Measurements from ENCODE around the gene DNAJC27. TPM values are rescaled to one million over a fixed set of nuclear protein-coding genes. Genes with fewer than 3 reads are reported as not detected.

DNAJC27 gene
- total RNA-seq, 1 experiment from 2014 or later, result 2.0 TPM

DNA sequence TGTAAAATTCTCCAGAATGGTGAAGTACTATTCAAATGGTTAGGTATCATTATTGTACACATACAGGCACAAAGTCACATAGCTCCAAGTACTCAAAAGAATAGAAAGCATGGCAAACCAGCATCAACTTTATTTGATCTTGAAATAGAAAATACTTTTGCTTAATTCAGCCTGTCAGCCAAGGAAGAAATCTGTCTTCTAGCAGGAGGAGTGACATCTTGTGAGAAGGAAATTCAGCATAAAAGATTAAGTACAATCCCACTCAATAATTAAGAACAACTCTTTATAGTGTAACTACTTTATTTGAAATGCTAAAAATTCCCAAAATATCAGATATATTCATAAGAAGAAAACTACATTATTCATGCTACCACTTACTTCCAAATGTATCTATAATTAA is 15.8 kb downstream of the DNAJC27 start:
- Histone ChIP-seq H3K9ac (ENCODE audit: low read length) (no peak overlapping the region), H3K36me3 (ENCODE audit: low read depth, low read length) (peaks cover 27% of the 10 kb centered on the region), H3K4me1 (ENCODE audit: insufficient read depth, low read length) (no peaks in the 10 kb centered on the region), H3K9me2 (replicated peaks; ENCODE audit: low read length) (no peaks in the 10 kb centered on the region), H3K27ac (ENCODE audit: low read length) (no peak overlapping the region), H3K27me3 (ENCODE audit: low read length) (no peaks in the 10 kb centered on the region), H3F3A (ENCODE audit: low read length, unreplicated experiment) (no peaks in the 10 kb centered on the region), H3K9me3 (ENCODE audit: low read length) (no peaks in the 10 kb centered on the region), H2AFZ (ENCODE audit: low read length) (no peak overlapping the region), H3K4me3 (ENCODE audit: low read length) (no peak overlapping the region), H3K4me2 (ENCODE audit: low read length) (no peak overlapping the region), H3K79me2 (ENCODE audit: low read length) (no peaks in the 10 kb centered on the region), H4K20me1 (ENCODE audit: low read length) (no peaks in the 10 kb centered on the region)
- ChIA-PET POLR2A (ENCODE audit: unreplicated experiment) (no interaction called here), CTCF (no interaction called here)
- ATAC-seq (no peak), DNase-seq (no peak)
- no peak for TF ChIP-seq EZH2 (IDR thresholded peaks at IDR 0.05; ENCODE audit: low read length, unreplicated experiment)
- TF ChIP-seq, protein P1, sequence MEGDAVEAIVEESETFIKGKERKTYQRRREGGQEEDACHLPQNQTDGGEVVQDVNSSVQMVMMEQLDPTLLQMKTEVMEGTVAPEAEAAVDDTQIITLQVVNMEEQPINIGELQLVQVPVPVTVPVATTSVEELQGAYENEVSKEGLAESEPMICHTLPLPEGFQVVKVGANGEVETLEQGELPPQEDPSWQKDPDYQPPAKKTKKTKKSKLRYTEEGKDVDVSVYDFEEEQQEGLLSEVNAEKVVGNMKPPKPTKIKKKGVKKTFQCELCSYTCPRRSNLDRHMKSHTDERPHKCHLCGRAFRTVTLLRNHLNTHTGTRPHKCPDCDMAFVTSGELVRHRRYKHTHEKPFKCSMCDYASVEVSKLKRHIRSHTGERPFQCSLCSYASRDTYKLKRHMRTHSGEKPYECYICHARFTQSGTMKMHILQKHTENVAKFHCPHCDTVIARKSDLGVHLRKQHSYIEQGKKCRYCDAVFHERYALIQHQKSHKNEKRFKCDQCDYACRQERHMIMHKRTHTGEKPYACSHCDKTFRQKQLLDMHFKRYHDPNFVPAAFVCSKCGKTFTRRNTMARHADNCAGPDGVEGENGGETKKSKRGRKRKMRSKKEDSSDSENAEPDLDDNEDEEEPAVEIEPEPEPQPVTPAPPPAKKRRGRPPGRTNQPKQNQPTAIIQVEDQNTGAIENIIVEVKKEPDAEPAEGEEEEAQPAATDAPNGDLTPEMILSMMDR (conservative IDR thresholded peaks at IDR 0.05; ENCODE audit: low read depth, low read length), result no peak
- TF ChIP-seq EZH2phosphoT487 (IDR thresholded peaks at IDR 0.05; ENCODE audit: borderline replicate concordance, low read length), result no peak
- intact Hi-C loops (cut with micrococcal nuclease), result loop anchor here (10.0 kb wide), 1 partner anchor 331 kb away; no protein-coding TSS in a partner anchor
- no TSS peak for BruUV-seq (replicated peaks)

DNA sequence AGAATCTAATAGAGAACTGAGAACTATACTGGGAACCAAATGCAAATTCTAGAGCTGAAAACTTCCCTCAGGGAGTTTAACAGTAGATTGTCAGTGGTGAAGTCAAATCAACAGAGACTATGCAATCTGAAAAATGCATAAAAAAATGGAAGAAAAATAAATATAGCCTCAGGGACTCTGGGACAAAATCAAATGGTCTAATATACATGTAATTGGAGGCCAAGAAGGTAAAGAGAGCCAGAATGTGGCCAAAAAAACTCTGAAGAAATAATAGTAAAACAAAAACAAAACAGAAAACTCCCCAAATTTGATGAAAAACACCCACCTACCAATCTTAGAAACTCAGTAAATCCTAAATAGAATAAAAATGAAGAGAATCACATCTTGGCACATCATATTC is 16.5 kb downstream of the DNAJC27 start:
- Histone ChIP-seq H3K9me3 (ENCODE audit: low read length) (no peaks in the 10 kb centered on the region), H3K9me2 (replicated peaks; ENCODE audit: low read length) (no peaks in the 10 kb centered on the region), H3K36me3 (ENCODE audit: low read depth, low read length) (peaks cover 27% of the 10 kb centered on the region), H3K4me2 (ENCODE audit: low read length) (no peak overlapping the region), H3K27me3 (ENCODE audit: low read length) (no peaks in the 10 kb centered on the region), H3F3A (ENCODE audit: low read length, unreplicated experiment) (no peaks in the 10 kb centered on the region), H3K79me2 (ENCODE audit: low read length) (no peaks in the 10 kb centered on the region), H3K4me3 (ENCODE audit: low read length) (no peak overlapping the region), H3K27ac (ENCODE audit: low read length) (no peak overlapping the region), H3K4me1 (ENCODE audit: insufficient read depth, low read length) (no peaks in the 10 kb centered on the region), H4K20me1 (ENCODE audit: low read length) (no peaks in the 10 kb centered on the region), H3K9ac (ENCODE audit: low read length) (no peak overlapping the region), H2AFZ (ENCODE audit: low read length) (no peak overlapping the region)
- no peak for DNase-seq
- intact Hi-C loops (cut with micrococcal nuclease), result loop anchor here (10.0 kb wide), 1 partner anchor 330 kb away; no protein-coding TSS in a partner anchor
- no peak for TF ChIP-seq EZH2phosphoT487 (IDR thresholded peaks at IDR 0.05; ENCODE audit: borderline replicate concordance, low read length)
- TF ChIP-seq EZH2 (IDR thresholded peaks at IDR 0.05; ENCODE audit: low read length, unreplicated experiment), result no peak
- TF ChIP-seq, protein P1 (conservative IDR thresholded peaks at IDR 0.05; ENCODE audit: low read depth, low read length), result no peak
- CTCF ChIA-PET, result no interaction called here
- BruUV-seq (replicated peaks), result no TSS peak
- POLR2A ChIA-PET (ENCODE audit: unreplicated experiment), result no interaction called here
- ATAC-seq, result no peak

DNA sequence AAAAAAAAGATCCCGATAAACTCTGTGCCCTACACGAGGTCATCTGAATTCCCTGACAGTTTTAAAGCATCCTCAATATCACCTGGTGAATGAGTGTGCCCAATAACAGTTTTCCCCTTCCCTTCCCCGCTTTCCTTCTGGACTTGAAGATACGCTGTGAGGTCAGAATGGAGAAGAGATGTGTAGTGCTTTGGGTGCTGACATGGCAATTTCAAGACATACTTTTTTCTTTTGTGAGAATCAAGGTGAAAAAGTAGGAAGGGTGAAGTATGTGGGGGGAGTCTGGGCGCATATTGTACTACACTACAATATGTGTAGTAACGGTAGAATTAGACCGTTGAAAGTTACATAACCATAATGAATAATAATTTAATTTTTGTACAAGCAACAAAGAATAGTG is 21.7 kb downstream of the DNAJC27 start:
- H3K36me3 ChIP-seq (ENCODE audit: low read depth, low read length), result peaks cover 12% of the 10 kb centered on the region; the same call in 1 of the 2 replicates
- no peak overlapping the region for H2AFZ ChIP-seq (ENCODE audit: low read length)
- intact Hi-C loops (cut with micrococcal nuclease), result loop anchor here (10.0 kb wide), 1 partner anchor 325 kb away; no protein-coding TSS in a partner anchor
- H3K27me3 ChIP-seq (ENCODE audit: low read length), result no peaks in the 10 kb centered on the region
- H3K9me3 ChIP-seq (ENCODE audit: low read length), result no peaks in the 10 kb centered on the region
- no peak for TF ChIP-seq EZH2phosphoT487 (IDR thresholded peaks at IDR 0.05; ENCODE audit: borderline replicate concordance, low read length)
- TF ChIP-seq, protein P1 (conservative IDR thresholded peaks at IDR 0.05; ENCODE audit: low read depth, low read length), result no peak
- TF ChIP-seq EZH2 (IDR thresholded peaks at IDR 0.05; ENCODE audit: low read length, unreplicated experiment), result no peak
- no peak overlapping the region for H3K4me2 ChIP-seq (ENCODE audit: low read length)
- DNase-seq (no peak), ATAC-seq (no peak)
- no peaks in the 10 kb centered on the region for H3K9me2 ChIP-seq (replicated peaks; ENCODE audit: low read length)
- H3F3A ChIP-seq (ENCODE audit: low read length, unreplicated experiment), result no peaks in the 10 kb centered on the region
- H3K4me3 ChIP-seq (ENCODE audit: low read length), result no peak overlapping the region
- H4K20me1 ChIP-seq (ENCODE audit: low read length), result no peaks in the 10 kb centered on the region
- BruUV-seq (replicated peaks), result no TSS peak
- H3K4me1 ChIP-seq (ENCODE audit: insufficient read depth, low read length), result peaks cover 7% of the 10 kb centered on the region; the same call in 1 of the 2 replicates
- ChIA-PET CTCF (no interaction called here), POLR2A (ENCODE audit: unreplicated experiment) (no interaction called here)
- H3K79me2 ChIP-seq (ENCODE audit: low read length), result no peaks in the 10 kb centered on the region
- H3K27ac ChIP-seq (ENCODE audit: low read length), result no peak overlapping the region
- H3K9ac ChIP-seq (ENCODE audit: low read length), result no peak overlapping the region

Measured in PC-3 (cell line).